ENCODE data around the gene MTF2. TPM values are rescaled to one million over a fixed set of nuclear protein-coding genes. Genes with fewer than 3 reads are reported as not detected.

The MTF2 gene
- total and polyA plus RNA-seq, 9 of the 15 experiments (the other 6 are each of a cell fraction or from before 2014, with no cell fraction given): 29.3 to 124 (median 57.7) TPM

DNA sequence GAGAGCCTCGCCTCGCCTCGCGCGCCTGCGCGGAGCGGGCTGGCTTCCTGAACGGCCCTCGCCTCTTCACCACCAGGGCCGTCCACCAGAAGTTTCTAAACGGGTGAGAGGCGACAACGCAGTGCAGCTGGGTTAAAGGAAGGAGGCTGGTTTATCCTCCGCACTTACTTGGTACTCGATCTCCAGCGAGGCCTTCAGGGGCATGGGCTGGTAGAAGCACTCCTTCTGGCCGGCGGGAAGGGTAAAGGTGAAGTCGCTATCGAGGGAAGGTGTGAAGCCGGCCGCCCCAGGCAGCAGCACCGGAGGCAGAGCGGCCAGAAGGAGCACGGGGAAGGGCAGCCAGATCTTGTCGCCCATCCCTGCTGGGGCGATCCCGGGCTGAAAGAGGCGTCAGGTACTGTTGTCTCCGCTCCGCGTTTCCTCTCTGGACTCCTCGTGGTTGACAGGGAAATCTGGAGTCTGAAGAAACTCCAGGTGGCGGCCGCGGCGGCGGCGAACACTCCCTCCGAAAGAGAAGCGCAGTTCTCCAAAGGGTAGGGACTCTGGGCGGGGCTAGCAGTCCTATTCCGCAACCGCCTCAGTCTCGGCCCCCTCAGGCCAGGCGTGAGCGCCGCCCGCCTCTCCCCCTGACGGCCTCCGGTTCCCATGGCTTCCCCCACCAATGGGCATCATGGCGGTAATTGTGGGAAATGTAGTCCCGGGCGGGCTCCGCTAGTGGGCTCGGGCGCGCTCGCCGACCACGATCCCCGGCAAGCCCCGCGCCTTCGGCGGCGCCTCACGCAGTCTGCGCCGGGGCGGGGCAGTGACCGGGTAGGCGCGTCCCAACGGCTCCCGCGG, 101.0 kb downstream of the MTF2 start, which contains the start of gene TMED5 (continued):
- TF ChIP-seq STAT5B (CRISPR knock-in tag; IDR thresholded peaks at IDR 0.05) (no peak), ZBTB49 (CRISPR knock-in tag; IDR thresholded peaks at IDR 0.05; ENCODE audit: borderline replicate concordance) (no peak), ZNF384 (IDR thresholded peaks at IDR 0.05; ENCODE audit: low read depth, low read length) (no peak), ZNF668 (CRISPR knock-in tag; IDR thresholded peaks at IDR 0.05) (no peak), PRPF4 (IDR thresholded peaks at IDR 0.05; ENCODE audit: insufficient read depth, low read depth, low read length, poor library complexity, severe bottlenecking) (no peak)
- TF ChIP-seq, protein P1, sequence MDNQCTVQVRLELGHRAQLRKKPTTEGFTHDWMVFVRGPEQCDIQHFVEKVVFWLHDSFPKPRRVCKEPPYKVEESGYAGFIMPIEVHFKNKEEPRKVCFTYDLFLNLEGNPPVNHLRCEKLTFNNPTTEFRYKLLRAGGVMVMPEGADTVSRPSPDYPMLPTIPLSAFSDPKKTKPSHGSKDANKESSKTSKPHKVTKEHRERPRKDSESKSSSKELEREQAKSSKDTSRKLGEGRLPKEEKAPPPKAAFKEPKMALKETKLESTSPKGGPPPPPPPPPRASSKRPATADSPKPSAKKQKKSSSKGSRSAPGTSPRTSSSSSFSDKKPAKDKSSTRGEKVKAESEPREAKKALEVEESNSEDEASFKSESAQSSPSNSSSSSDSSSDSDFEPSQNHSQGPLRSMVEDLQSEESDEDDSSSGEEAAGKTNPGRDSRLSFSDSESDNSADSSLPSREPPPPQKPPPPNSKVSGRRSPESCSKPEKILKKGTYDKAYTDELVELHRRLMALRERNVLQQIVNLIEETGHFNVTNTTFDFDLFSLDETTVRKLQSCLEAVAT (IDR thresholded peaks at IDR 0.05): peak; percentile 51 to 72; a peak in 1 of 4 replicates
- TF ChIP-seq, protein P2, sequence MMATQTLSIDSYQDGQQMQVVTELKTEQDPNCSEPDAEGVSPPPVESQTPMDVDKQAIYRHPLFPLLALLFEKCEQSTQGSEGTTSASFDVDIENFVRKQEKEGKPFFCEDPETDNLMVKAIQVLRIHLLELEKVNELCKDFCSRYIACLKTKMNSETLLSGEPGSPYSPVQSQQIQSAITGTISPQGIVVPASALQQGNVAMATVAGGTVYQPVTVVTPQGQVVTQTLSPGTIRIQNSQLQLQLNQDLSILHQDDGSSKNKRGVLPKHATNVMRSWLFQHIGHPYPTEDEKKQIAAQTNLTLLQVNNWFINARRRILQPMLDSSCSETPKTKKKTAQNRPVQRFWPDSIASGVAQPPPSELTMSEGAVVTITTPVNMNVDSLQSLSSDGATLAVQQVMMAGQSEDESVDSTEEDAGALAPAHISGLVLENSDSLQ (IDR thresholded peaks at IDR 0.05): no peak
- TF ChIP-seq, protein P3, sequence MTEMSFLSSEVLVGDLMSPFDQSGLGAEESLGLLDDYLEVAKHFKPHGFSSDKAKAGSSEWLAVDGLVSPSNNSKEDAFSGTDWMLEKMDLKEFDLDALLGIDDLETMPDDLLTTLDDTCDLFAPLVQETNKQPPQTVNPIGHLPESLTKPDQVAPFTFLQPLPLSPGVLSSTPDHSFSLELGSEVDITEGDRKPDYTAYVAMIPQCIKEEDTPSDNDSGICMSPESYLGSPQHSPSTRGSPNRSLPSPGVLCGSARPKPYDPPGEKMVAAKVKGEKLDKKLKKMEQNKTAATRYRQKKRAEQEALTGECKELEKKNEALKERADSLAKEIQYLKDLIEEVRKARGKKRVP (CRISPR knock-in tag; IDR thresholded peaks at IDR 0.05): no peak
- TF ChIP-seq, protein P4, sequence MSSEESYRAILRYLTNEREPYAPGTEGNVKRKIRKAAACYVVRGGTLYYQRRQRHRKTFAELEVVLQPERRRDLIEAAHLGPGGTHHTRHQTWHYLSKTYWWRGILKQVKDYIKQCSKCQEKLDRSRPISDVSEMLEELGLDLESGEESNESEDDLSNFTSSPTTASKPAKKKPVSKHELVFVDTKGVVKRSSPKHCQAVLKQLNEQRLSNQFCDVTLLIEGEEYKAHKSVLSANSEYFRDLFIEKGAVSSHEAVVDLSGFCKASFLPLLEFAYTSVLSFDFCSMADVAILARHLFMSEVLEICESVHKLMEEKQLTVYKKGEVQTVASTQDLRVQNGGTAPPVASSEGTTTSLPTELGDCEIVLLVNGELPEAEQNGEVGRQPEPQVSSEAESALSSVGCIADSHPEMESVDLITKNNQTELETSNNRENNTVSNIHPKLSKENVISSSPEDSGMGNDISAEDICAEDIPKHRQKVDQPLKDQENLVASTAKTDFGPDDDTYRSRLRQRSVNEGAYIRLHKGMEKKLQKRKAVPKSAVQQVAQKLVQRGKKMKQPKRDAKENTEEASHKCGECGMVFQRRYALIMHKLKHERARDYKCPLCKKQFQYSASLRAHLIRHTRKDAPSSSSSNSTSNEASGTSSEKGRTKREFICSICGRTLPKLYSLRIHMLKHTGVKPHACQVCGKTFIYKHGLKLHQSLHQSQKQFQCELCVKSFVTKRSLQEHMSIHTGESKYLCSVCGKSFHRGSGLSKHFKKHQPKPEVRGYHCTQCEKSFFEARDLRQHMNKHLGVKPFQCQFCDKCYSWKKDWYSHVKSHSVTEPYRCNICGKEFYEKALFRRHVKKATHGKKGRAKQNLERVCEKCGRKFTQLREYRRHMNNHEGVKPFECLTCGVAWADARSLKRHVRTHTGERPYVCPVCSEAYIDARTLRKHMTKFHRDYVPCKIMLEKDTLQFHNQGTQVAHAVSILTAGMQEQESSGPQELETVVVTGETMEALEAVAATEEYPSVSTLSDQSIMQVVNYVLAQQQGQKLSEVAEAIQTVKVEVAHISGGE (CRISPR knock-in tag; IDR thresholded peaks at IDR 0.05): peak in 1 of 3 experiments; percentile 83; a peak in 2 of 6 replicates

Data from K562 (cell line).